HCT116 (cell line): ENCODE measurements around the gene CEP112. TPM values are rescaled to one million over a fixed set of nuclear protein-coding genes. Genes with fewer than 3 reads are reported as not detected.

Source experiments
- ATAC-seq: fragments of 200-7000 bp; cut with Tn5 transposase; 2 replicates; pipeline ENCODE4 v1.9.1; 2020; ENCODE audit warnings: mild to moderate bottlenecking, moderate library complexity
- BruUV-seq: library from RNA; stranded (reverse); fragments of 400-500 nt; replicated peaks from 2 replicates; lab custom pipeline; 2021; lab: Mats Ljungman, UMichigan
- CTCF ChIA-PET: fragments of 300-600 bp; sonication (Branson Sonifier 250); formaldehyde crosslinking; loops from one replicate; lab custom pipeline; 2021; ENCODE audit warnings: antibody characterized with exemption; lab: Charles Lee
- POLR2A ChIA-PET: fragments of 300-600, 350-600 bp; sonication (Branson Sonifier 250); formaldehyde crosslinking; loops from one replicate; lab custom pipeline; 2021; ENCODE audit warnings: antibody characterized with exemption; lab: Charles Lee
- RAD21 ChIA-PET, 2 experiments: fragments of 300-600 bp; sonication (Branson Sonifier 250); formaldehyde crosslinking; loops; one replicate each; lab custom pipeline; 2023; ENCODE audit warnings: low total read pairs in 2 of 2; ENCODE audit not compliant: uncharacterized antibody in 2 of 2, unreplicated experiment in 2 of 2, low non-redundant PET in 1 of 2; lab: Charles Lee
- DNase-seq: peaks from one replicate; pipeline ENCODE4 v3.0.0-alpha.2; 2010; ENCODE audit warnings: low read depth, low spot score
- H2AFZ ChIP-seq: fragments of 200-600 bp; shearing (Covaris generic), sonication (generic); 2 replicates; pipeline ENCODE4 v1.6.1; 2017; ENCODE audit warnings: low read depth, mixed run types, mixed read lengths, antibody characterized with exemption, low read length; ENCODE audit not compliant: poor library complexity, severe bottlenecking
- H3K27ac ChIP-seq: 2 replicates; pipeline ENCODE4 v1.5.1; 2012; ENCODE audit warnings: low read depth, low read length
- H3K27me3 ChIP-seq: fragments of 200-600 bp; sonication (generic); 2 replicates; pipeline ENCODE4 v1.6.1; 2016; ENCODE audit warnings: mixed run types, low read length, mixed read lengths; ENCODE audit not compliant: insufficient read depth
- H3K36me3 ChIP-seq, 2 experiments: fragments of 200-500 bp in 1 of 2; fragments of 200-600 bp in 1 of 2; sonication (Bioruptor generic) in 1 of 2; sonication (generic) in 1 of 2; 2 replicates each; pipeline versions ENCODE4 v1.5.1 to v1.6.1; 2014 to 2016; ENCODE audit warnings: low read length in 2 of 2, inconsistent platforms in 1 of 2, mixed read lengths in 1 of 2, mixed run types in 1 of 2; ENCODE audit not compliant: insufficient read depth in 2 of 2, control insufficient read depth in 1 of 2
- H3K4me1 ChIP-seq, 2 experiments: fragments of 200-600 bp in 1 of 2; sonication (generic) in 1 of 2; 2 replicates each; pipeline versions ENCODE4 v1.5.1 to v1.6.1; 2012 to 2017; ENCODE audit warnings: low read length in 2 of 2, inconsistent platforms in 1 of 2, mild to moderate bottlenecking in 1 of 2, mixed read lengths in 1 of 2, mixed run types in 1 of 2, moderate library complexity in 1 of 2; ENCODE audit not compliant: insufficient read depth in 2 of 2, control insufficient read depth in 1 of 2
- H3K4me2 ChIP-seq: fragments of 200-600 bp; sonication (generic); 2 replicates; pipeline ENCODE4 v1.6.1; 2017; ENCODE audit warnings: mixed run types, low read length, mixed read lengths
- H3K4me3 ChIP-seq, 2 experiments: fragments of 200-600 bp in 1 of 2; sonication (generic) in 1 of 2; replicated peaks in 1 of 2; 2 replicates each; pipeline ENCODE4 v1.5.1; 2011 to 2016; ENCODE audit warnings: low read length in 2 of 2, control low read depth in 1 of 2, low read depth in 1 of 2, mild to moderate bottlenecking in 1 of 2, mixed read lengths in 1 of 2, mixed run types in 1 of 2
- H3K79me2 ChIP-seq: fragments of 200-600 bp; sonication (generic); 2 replicates; pipeline ENCODE4 v1.6.1; 2017; ENCODE audit warnings: mild to moderate bottlenecking, mixed run types, low read length, moderate library complexity, mixed read lengths; ENCODE audit not compliant: insufficient read depth
- H3K9ac ChIP-seq: fragments of 200-600 bp; sonication (generic); 2 replicates; pipeline ENCODE4 v1.6.1; 2016; ENCODE audit warnings: low read length, mixed read lengths
- H3K9me2 ChIP-seq: fragments of 200-600 bp; sonication (generic), shearing (Covaris generic); 2 replicates; pipeline ENCODE4 v1.6.1; 2017; ENCODE audit warnings: mixed run types, mild to moderate bottlenecking, moderate library complexity; ENCODE audit not compliant: insufficient read depth
- H3K9me3 ChIP-seq, 2 experiments: fragments of 200-500 bp in 1 of 2; fragments of 200-600 bp in 1 of 2; sonication (Bioruptor generic) in 1 of 2; sonication (generic) in 1 of 2; 2 replicates each; pipeline ENCODE4 v1.6.1; 2014 to 2017; ENCODE audit warnings: low read length in 2 of 2, mixed read lengths in 2 of 2, inconsistent platforms in 1 of 2, low read depth in 1 of 2, mild to moderate bottlenecking in 1 of 2, mixed run types in 1 of 2, moderate library complexity in 1 of 2; ENCODE audit not compliant: control insufficient read depth in 1 of 2, insufficient read depth in 1 of 2
- H4K20me1 ChIP-seq: fragments of 200-600 bp; sonication (generic), shearing (Covaris generic); 2 replicates; pipeline ENCODE4 v1.6.1; 2017; ENCODE audit warnings: mixed run types, mild to moderate bottlenecking, moderate library complexity; ENCODE audit not compliant: insufficient read depth
- ATF3 ChIP-seq: IDR thresholded peaks from 2 replicates; pipeline ENCODE4 v1.6.1; 2012
- CBX3 ChIP-seq: IDR thresholded peaks from 2 replicates; pipeline ENCODE4 v1.6.1; 2012; ENCODE audit warnings: low read depth
- EGR1 ChIP-seq: IDR thresholded peaks from 2 replicates; pipeline ENCODE4 v1.6.1; 2012; ENCODE audit warnings: low read depth
- JUND ChIP-seq: IDR thresholded peaks from 2 replicates; pipeline ENCODE4 v1.6.1; 2012
- MAX ChIP-seq: IDR thresholded peaks from 2 replicates; pipeline ENCODE4 v1.6.1; 2012
- POLR2A ChIP-seq: IDR thresholded peaks from 2 replicates; pipeline ENCODE4 v1.7.0; 2011; ENCODE audit warnings: borderline replicate concordance; ENCODE audit not compliant: insufficient read depth, insufficient read length; ENCODE audit errors: extremely low read depth
- REST ChIP-seq: IDR thresholded peaks from 2 replicates; pipeline ENCODE4 v1.6.1; 2012; ENCODE audit warnings: low read depth
- SP1 ChIP-seq: IDR thresholded peaks from 2 replicates; pipeline ENCODE4 v1.6.1; 2012; ENCODE audit warnings: low read depth
- SRF ChIP-seq: IDR thresholded peaks from 2 replicates; pipeline ENCODE4 v1.6.1; 2012; ENCODE audit warnings: low read depth
- TCF7L2 ChIP-seq: IDR thresholded peaks from 2 replicates; pipeline ENCODE4 v1.7.0; 2011; ENCODE audit warnings: borderline replicate concordance, inconsistent platforms; ENCODE audit not compliant: insufficient read depth, insufficient read length; ENCODE audit errors: extremely low read depth
- intact Hi-C: fragments of 100-400 bp; cut with micrococcal nuclease; formaldehyde crosslinking; loops from 2 replicates; pipeline ENCODE4 v1.10.0; 2022
- total RNA-seq: library from RNA; stranded (reverse); gene quantifications from one replicate; pipeline ENCODE4 v1.2.1, GENCODE V29; 2021; ENCODE audit not compliant: unreplicated experiment

Gene CEP112
- total RNA-seq, 1 experiment from 2014 or later, result 10.9 TPM

- TF ChIP-seq EGR1 (no peak), REST (no peak), JUND (no peak), ATF3 (no peak), POLR2A (no peak), CBX3 (no peak), MAX (no peak), SRF (no peak)
Measured at GRCh38 chr17:65886315-65887245, 305.4 kb downstream of the CEP112 start (continued).

- no peak overlapping the region for H3K4me3 ChIP-seq
- ChIA-PET RAD21 (no interaction called here), POLR2A (no interaction called here), CTCF (no interaction called here)
- ATAC-seq (no peak), DNase-seq (no peak)
- H3K9me3 ChIP-seq, result no peaks in the 10 kb centered on the region
- H3K36me3 ChIP-seq, result no peaks in the 10 kb centered on the region
- no peak overlapping the region for H3K4me2 ChIP-seq
- H3K9me2 ChIP-seq, result no peaks in the 10 kb centered on the region
- H4K20me1 ChIP-seq, result no peaks in the 10 kb centered on the region
- intact Hi-C loops, result no loop called here
- no TSS peak for BruUV-seq
- no peaks in the 10 kb centered on the region for H3K27me3 ChIP-seq
- no peak overlapping the region for H3K9ac ChIP-seq
- no peaks in the 10 kb centered on the region for H3K4me1 ChIP-seq
- H3K27ac ChIP-seq, result no peak overlapping the region
- no peaks in the 10 kb centered on the region for H3K79me2 ChIP-seq
- TF ChIP-seq TCF7L2, result no peak
- TF ChIP-seq SP1, result no peak
- no peak overlapping the region for H2AFZ ChIP-seq
Measured at GRCh38 chr17:65885541-65886312, 306.2 kb downstream of the CEP112 start.
